HG03135 (cell line): ENCODE data around the gene GNL2.

Experiments
- ATAC-seq: cut with Tn5 transposase; IDR thresholded peaks from one replicate; pipeline ENCODE4 v1.9.1; 2021; ENCODE audit warnings: mild to moderate bottlenecking, moderate library complexity; ENCODE audit not compliant: unreplicated experiment

Gene GNL2

DNA sequence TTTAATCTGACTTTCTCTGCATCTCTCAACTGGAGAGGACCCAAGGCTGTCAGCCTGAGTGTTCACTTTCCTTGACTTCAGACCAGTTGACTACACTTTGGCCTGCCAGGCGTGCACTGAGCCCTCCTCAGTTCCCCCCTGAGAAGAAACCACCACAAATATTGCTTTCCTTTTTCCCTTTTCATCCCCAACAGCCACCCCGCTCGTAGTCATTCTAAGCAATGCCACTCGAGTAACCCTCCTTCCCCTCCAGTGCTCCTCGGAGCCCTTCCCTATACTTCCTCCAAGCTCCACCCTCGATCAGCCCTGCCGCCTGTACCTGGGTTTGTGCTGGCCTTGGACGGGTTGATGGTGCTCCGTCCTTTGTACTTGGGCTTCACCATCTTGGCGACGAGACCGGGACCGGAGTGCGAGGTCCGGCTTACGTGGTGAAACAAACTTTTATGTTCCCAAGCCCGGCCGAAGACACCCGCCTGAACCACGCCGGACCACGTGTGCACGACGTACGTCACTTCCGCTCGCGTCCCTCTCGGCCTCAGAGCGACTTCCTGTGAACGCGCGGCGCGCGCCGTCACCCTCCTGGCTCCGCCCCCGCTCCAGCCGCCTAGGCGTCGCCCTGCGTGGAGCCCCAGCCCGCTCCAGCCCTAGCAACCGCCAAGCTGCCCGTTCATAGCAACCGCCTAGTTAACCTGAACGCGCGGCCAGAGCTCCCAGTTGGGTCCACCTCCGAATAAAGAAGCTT is at the start of gene GNL2:
GNL2 (minus strand) TSS at position 498 of the 742 bp plus-strand sequence; CDS start at position 383, 115 bp downstream.
- ATAC-seq: peak; percentile 93

DNA sequence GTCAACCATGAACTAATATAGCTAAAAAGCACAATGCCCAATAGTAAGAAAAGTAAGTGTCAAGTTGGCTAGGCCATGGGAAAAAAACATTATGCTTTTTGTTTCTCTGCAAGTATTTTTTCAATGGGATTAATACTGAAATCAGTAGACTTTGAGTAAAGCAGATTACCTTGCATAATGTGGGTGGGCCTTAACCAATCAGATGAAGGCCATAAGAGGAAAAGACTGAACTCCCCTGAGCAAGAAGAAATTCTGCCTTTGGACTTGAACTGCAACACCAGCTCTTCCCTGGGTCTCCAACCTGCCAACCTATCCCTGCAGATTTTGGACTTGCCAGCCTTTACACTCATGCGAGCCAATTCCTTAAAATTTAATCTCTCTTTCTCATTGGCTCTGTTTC is 45.3 kb upstream of the GNL2 start:
- ATAC-seq: no peak

DNA sequence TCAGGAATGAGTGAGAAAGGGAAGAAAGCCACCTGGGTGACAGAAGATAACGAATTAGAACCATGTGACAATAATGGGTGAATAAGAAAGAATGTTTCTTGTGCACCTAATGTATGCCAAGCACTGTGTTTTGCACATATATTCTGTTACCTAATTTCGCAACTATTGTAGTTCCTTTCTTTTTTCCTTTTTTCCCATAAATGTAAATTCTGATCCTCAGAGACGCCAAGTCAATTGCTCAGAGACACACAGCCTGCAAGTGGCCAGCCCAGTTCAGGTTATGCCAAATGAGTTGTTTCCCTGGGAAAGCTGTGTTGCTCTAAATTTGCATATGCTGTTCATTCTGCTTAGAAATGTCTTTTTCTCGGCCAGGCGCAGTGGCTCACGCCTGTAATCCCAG is 40.7 kb upstream of the GNL2 start:
- ATAC-seq: no peak

DNA sequence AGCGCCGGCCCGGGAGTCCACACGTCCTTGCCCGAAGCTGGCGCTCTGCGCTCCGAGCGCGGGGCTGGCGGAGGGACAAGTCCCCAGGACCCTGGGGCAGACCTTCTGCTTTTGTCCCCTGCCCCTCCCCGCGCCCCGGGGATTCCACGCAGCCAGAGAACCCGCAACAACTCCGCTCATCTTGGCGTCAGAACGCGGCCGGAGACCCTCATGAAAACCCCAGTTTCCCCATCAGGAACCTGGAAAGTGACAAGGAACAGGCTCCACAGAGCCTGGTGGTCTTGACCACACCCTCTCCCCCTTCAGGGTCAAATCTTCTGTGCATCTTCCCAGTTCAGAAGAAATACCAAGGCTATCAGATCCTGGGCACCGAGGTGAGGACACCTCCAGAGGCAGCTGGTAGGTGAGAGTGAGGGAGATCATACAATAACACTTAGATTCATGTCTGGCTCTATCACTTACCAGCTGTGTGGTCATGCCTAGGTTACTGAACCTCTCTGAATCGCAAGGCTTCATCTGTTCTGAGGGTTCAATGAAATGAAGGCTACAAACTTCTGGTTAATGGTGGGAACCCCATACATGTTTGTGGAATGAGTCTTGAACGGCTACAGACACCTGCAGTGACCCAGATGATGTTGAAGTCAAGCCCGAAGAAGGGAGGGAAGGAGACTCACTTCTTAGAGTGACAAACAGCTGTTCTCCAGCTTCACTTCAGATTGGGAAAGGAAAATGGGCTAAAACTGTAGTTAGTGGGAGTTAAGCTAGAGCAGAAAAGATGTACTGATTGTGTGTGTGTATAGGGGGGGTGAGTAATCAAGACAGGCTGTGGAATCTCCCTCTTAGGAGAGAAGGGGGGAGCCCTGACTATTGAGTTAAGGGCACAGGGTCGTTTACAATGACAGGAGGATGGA is 39.5 kb upstream of the GNL2 start:
- ATAC-seq: no peak

DNA sequence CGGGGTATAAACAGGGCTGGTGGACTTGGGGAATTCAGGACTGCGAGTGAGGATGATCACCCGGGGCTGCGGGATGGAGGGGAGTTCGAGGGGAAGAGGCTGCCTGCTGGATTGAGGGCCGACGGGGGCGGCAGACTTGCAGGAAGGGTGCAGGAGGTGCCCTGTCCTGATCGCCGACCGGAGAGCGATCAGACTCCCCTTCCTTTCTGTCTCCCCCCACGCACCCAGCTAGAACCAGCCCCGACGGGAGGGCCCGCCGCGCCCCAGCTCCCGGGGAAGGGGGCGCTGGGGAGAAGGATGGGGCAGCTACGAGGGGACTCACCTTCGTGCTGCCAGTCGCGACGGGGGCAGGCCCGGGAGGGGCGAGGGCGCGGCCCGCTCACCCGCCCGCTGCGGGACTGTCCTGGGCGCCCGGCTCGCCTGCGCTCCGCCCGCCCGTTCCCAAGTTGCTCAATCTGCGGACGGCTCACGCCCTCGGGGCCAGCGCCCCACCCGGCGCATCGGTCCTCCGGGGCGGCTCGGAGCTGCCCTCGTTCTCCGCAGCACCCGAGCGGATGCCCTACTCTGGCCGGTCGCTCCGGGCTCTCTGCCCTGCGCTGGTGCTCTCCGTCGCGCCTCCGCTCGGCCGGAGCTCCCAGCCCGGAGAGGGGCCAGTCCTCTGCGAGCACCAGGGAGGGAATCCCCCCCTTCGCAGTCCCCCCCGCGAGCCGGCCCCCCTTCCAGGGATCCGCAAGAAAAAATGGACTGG is 38.7 kb upstream of the GNL2 start, which contains the start of gene RSPO1:
RSPO1 (minus strand) TSS at position 649 of the 748 bp plus-strand sequence. CDS start 5,231 bp downstream, outside the sequence.
- no peak for ATAC-seq

DNA sequence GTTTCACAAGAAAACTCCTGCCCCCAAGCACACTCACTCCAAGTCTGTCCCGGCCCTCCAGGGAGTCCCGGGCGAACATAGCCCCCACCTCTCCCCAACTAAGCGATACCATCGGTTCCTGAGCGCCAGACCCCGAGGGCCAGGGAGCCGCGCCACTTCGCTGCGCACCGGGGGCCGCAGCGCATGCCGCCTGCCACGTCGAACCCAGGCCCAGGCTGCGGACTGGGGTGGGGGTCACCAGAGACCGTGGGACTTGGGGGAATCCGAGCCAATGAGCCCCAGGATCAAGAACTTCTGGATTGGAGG is 38.2 kb upstream of the GNL2 start:
- no peak for ATAC-seq

DNA sequence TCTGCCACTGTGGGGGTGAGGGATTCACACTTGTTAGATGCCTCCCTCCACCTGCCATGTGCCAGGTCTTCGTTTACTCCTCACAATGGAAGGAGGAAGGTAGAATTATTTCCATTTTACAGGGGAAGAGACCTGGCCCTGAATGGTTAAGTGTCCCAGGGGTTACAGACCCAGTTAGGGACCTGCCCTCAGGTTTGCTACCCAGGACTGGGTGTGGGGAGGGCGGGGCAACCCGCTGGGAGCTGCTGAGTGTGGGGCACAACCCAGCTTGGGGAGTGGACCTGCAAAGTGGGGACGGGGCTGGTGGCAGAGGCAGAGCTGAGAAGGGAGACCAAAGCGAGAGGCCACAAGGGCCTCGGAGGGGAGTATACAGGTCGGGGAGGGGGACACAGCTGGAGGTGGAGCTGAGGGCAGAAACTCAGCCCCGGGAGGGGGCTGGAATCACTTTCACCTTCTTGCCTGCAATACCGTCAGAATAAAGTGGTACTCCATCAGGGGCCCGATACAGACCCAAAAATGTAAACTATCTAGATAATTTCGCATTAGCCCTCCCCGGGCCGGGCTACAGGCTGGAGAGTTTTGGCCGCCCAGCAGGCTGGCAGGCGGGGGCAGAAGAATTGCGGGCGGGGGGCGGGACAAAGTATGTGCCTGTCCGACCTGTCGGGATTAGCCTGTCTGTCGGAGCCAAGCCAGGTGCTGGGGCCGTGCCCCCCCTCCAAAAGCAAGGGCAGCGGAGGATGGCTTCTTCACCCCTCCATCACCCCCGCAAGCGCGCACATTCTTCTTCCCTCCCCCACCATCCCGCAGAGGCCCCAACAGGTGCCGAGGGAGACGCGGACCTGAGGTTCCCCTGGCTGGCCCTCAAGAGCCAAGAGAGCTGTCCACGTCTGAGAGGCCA is 37.6 kb upstream of the GNL2 start:
- no peak for ATAC-seq

DNA sequence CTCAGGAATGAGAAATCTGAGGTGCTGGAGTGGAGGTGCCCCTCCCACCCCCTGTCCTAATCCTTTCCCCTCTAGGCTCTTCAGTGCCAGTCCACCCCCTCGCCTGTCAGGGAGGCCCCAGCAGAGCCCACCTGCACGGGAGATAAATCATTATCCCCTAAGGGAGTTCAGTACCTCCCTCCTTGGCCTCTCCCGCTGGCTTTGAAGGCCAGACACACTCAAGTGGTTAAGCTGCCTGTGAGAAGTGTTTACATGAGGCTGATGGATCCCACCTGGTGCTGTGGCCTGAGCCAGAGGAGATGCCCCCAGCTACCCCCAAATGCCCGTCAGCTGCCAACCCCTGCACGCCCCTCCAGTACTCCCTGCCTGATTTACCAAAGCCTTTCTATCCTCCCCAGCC is 35.3 kb upstream of the GNL2 start:
- no peak for ATAC-seq

DNA sequence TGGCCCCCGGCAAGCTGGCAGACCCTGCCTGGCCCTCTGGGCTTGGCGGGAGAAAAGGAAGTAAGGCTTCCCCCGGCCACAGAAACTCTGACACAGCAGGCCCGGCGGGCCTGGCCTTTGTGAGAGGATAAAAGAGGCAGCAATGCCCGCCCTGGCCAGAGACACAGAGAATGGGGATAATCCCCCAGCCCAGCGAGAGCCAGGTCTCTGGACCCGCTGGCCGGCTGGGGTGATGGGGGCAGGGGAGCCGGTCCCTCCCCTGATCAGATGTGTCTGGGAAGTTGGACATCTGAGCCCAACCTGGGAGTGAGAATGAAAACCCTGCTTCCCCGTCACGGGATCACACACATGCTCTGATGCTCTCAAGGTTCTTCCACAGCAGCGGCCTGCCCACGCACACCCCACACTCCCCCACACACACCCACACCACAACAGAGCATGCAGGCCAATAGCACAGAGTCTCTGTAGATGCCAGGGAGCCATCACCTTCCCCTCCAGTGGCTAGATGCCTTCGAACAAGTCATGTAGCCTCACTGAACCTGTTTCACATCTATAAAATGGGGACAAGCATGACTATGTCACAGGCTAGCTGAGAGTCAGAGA is 34.8 kb upstream of the GNL2 start:
- ATAC-seq: no peak

DNA sequence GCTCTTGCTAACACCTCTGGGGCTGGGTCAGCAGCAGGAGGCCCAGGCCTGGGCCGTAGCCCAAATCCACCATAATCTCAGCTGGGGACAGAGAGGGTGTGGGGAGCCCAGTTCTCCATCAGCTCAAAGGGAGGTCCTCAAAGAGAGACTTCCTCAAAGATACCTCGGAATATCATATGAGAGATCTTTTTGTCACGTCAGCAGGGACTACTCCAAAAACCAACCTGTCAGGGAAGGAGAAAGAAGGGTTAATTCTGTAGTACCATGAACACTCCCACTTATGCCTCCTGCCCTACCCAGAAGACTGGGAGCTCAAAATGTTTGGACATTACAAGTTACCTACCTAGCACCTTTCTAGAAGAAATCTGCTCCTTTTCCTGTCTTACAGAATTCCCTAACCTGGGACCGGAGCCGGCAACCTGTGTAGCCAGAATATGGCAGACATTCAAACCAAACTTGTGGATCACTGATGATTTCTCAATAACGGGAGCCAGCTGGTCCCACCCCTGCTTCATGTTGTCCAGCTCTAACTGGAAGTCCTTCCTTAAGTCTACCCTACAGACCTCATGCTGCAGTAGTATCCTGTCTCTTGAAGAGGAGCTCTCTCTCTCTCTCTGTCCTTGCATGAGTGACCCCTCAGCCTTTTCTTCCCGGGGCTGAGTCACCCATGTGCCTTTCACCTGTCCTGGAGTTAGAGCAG is 34.1 kb upstream of the GNL2 start:
- ATAC-seq: no peak

DNA sequence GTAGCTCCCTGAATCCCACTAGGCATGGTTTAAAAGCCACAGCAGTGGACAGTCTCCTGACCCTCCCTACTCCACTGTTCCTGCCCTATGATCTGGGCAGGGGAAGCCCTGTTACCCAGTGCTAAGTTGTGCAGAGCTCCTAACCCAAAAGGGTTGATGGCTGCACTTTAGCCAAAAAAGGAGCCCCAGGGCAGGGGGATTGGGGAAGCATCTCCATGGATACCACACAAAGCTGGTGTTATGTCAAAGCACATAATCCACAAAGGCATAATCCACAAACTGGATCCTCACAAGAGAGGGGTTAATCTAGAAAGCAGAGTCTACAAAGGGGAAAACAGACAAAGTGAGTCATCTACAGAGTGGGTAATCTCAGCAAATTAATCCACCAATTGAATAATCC is 33.3 kb upstream of the GNL2 start:
- ATAC-seq: no peak

DNA sequence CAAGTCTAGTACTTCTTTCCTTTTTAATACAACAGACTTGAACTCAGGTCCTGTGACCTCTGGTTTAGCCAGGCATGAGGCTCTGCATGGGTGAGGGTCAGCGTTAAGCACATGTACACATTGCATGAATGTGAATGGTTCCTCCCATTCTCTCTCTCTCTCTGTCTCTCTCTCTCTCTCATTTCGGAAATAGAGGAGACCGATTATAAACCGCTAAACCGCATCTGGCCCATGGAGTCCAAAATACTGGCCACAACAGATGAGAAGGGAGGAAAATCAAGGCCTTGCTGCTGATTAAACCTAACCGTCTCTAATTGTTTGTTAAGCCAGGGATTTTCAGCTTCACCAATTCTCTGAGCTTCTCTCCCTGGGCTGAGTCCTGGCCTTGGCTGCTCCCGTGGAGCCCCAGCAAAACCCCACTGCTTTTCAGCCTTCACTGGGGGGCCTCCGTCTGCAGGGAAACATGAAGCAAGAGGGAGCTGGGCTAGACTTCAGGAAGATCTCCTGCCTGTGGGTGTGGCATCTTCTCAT is 32.4 kb upstream of the GNL2 start:
- ATAC-seq: no peak

DNA sequence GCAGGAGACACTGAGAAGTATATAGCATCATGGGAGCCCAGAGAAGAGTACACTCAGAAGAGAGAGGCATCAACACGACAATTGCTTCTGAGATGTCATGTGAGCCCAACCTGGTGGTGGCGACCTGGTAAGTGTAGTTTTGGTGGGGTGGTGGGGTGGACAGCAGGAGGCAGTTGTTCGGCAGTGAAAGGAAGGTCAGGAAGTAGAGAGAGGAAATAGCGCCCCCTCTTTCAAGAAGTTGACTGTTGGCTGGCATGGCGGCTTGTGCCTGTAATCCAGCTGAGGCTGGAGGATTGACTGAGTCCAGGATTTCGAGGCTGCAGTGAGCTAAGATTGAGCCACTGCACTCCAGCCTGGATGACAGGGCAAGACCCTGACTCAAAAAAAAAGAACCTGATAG is 26.4 kb upstream of the GNL2 start:
- no peak for ATAC-seq

DNA sequence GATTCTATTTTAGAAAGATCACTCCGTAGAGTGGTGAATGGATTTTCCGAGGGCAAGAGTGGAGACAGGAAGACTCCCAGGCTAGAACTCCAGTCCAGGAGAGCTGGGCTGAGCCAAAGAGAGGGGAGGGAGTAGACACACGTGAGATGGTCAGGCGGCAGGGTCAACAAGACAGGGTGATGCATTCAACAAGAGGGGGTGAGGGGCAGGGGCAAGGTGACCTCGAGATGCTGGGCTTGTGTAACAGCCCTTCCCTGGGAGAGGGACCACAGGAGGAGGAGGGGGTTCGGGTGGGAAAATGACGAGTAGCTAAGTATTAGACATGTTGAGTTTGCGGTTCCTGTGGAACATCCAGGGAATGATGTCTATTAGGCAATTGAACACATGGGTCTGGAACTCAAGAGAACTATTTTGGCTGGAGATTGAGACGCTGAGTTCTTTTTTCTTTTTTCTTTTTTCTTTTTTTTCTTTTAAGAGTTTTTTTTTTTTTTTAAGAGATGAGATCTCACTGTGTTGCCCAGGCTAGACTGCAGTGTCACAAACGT is 25.7 kb upstream of the GNL2 start:
- ATAC-seq: no peak

DNA sequence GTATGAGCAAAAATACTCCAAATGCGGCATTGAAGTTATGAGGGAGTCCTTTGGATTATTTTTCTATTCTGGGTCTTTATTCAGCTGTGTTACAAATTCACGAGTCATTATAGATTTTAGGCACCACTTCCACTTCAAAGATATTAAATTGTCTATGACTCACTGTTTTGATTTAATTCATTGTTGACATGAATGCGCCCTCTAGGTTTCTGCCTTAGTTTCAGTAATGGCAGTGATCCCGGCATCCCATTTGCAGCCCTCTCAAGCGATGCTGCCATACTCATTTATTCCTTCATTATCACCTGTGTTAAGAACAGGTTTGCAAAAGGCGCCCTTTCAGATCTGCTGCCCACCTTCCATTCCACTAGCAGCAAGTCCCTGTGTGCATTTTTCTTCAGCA is 25.0 kb upstream of the GNL2 start:
- ATAC-seq: no peak

DNA sequence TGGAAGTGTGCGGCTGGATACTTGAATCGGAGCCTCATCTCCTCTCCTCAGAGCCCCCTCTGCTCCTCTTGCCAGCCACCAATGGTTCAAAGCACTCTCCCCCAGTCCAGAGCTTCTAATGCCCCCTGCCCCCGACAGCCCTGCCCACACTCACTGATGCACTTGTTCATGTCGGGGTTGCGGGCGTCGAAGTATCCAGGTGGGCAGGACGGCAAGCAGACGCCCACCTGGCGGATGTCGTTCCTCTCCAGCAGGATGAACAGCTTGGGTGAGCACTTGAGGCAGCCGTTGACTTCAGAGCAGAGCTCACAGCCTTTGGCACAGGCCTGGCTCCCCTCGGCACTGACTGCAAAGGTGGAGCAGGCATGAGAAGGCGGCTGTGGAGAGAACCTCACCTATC is 20.6 kb upstream of the GNL2 start:
- no peak for ATAC-seq

DNA sequence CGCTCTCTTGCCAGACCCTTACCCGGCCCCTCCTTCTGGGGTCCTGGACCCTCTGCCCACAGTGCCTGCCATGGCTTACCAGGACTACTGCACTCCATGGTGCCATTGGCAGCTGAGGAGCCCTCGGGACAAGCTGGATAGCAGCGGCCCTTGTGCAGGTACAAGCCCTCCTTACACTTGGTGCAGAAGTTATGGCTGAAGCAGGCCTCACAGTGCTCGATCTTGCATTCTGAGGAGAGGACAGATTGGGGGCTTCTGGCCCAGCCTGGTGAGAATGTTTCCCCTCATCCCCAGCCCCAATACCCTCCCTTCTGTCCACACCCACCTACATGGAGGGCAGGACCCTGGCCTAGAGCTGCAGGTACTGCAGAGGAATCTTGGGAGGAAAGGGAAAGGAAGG is 18.4 kb upstream of the GNL2 start:
- no peak for ATAC-seq

DNA sequence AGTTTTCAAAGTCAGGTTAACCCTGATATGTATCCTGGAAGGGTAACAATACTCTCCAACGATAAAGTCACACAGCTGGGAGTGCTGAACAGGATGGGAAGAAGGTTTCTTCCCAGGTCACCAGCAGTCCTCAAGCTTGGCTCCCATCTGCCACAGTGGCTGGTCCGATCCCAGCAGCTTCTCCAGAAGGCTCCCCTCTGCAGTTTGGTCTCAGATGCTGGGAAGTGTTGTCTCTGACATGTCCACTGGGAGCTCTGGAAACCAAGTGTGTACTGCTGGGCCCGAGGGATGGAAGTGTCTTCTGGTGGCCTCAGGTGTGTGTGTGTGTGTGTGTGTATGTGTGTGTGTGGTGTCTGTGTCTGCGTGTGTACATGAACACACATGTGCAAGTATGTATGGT is 16.4 kb upstream of the GNL2 start:
- ATAC-seq: no peak

DNA sequence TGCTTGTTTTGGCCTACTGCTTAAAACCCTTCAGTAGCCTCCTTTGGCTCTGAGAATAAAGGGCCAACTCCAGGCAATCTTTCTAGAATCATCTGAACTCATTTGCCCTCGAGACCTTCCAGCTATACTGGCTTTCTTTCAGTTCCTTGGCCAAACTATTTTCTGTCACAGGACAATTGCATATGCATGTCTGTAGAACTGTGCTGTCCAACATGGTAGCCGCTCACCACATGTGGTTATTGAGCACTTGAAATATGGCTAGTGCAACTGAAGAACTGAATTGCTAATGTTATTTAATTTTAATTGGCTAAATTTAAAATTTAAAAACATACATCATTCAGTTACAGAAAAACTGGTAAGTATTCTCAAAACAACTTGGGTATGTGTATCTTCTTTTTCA is 14.3 kb upstream of the GNL2 start:
- no peak for ATAC-seq
